Globus pallidus (tissue), 1 donor: ENCODE measurements around the gene AGBL1.
"Not testable (repeated sequence)": the region's sequence is repeated elsewhere in the genome, so short reads cannot be mapped to it uniquely, and the experiment has no call there.

ENCODE experiments used
- DNase-seq: peaks from one replicate; pipeline ENCODE4 v3.0.0-alpha.2; 2015; ENCODE audit warnings: low spot score

The AGBL1 gene

DNA sequence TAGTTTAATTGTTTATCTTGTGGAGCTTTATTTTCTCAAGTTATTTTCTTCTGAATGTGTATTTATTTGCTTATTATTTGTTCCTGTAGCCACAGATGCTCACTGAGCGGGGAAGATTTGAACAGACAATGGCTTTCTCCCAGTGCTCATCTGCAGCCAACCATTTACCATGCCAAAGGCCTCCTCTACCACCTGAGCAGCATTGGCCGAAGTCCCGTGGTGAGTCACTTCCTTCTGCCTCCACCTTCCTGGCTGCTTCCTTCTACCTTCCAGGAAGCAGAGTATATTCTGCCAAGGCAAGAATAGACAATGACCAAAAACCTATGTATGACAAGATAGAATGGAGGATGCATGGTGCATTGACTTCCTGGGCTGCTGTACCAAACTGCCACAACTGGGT is 443.1 kb downstream of the AGBL1 start:
- no peak for DNase-seq

DNA sequence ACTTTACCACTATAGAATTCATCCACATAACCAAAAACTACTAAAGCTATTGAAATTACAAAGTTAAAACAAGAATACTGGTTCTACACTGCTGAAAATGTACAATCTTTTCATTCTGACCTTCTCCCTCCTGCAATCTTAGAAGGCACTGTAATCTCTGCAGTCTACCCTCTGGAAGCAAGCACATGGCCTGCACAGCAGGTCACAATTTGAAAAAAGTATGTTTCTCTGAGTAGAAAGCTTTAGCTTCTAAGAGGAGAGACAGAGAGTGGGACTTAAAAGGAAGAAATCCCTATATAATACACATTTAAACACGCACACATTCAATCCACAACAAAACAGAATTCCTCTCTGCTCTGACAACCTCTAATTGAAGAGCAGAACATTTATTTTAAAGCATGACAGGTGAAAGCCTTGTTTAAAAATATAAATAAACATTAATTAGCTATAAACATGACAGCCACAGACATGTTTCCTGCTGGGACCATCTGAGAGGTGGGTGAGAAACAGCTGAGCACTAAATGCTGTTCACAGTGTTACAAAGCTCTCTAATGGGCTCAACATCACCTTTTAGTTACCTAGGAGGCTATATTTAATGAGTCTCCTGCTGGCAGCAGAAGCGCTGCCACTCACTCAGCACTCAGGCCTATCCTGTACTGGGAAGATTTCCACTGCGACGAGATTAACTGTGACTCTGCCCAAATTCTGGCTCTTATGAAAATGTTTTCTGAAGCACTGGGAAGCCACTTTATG is 447.4 kb downstream of the AGBL1 start:
- no peak for DNase-seq

DNA sequence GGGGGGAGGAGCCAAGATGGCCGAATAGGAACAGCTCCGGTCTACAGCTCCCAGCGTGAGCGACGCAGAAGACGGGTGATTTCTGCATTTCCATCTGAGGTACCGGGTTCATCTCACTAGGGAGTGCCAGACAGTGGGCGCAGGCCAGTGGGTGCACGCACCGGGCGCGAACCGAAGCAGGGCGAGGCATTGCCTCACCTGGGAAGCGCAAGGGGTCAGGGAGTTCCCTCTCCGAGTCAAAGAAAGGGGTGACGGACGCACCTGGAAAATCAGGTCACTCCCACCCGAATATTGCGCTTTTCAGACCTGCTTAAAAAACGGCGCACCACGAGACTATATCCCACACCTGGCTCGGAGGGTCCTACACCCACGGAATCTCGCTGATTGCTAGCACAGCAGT is 448.4 kb downstream of the AGBL1 start:
- not testable (repeated sequence) for DNase-seq

DNA sequence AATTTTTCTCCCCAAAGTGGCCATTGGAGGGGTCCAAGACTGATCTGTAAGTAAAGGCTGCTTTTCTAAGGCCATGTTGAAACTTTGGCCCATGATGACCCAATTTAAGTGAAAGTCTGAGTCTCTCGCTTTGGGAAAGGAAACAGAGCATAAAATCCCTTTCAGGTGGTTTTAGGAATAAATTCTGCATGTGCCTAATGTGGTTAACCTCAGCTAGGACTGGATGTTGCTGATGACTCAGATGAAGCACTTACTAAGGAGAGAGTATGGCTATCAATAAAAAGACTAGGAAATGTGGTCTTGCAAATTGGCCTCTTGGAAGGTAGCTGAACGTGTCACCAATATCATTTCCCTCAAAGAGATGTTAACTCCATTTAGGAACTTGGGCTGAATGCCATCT is 458.5 kb downstream of the AGBL1 start:
- no peak for DNase-seq

DNA sequence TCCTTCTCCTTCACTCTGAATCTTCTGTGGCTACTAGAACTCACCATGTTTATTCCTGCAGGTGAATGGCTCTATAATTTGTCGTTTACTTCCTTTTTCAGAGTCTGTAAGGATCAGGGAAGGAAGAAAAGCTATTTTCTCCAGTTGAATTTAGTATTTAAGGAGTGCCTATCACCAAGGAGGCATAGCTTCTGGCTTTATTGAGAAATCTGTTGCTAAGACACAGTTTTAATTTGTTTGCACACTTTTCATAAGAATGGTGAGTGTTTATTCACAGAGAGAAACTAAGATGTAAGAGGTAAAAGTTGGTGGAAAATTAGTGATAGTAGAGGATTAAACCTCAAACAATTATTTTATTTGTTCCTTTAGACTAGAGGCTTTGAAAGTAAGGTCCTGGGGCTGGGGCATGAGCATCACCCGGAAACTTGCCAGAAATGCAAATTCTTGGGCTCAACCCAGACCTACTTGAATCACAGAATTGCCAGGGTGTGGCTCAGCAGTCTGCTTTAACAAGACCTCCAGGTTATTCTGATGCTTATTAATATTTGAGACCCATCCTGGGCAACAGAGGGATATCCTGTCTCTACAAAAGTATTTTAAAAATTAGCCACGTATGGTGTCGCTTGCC is 461.3 kb downstream of the AGBL1 start:
- no peak for DNase-seq

DNA sequence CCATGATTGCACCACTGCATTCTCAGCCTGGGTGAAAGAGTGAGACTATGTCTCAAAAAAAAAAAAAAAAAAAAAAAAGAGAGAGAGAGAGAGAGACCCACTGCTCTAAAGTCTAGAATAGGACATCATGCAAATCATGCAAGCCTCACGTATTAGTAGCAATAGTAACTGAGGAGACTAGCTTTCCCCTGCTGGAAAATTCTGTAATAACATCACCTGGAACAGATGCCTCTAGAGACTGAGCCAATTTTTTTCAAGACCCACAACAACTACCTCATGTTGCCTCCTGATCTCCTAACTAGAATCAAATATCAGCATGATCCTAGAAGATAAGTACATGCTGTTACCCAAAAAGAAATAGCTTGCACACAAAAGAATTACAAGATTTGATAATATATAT is 461.9 kb downstream of the AGBL1 start:
- no peak for DNase-seq

DNA sequence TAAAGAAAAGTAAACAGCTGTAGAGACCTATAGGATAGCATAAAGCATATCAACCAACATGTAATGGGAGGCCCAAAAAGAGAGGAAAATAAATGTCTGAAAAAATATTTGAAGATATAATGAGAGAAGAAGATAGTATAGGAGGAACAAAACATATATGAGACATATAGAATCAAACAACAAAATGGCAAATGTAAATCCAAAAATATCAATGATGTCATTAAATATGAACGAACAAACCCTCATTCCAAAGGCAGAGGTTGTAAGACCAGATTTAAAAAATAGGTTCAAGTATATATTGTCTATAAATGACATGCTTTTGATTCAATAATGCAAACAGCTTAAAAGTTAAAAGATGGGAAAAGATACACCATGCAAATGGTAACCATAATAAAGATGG is 470.4 kb downstream of the AGBL1 start:
- no peak for DNase-seq

DNA sequence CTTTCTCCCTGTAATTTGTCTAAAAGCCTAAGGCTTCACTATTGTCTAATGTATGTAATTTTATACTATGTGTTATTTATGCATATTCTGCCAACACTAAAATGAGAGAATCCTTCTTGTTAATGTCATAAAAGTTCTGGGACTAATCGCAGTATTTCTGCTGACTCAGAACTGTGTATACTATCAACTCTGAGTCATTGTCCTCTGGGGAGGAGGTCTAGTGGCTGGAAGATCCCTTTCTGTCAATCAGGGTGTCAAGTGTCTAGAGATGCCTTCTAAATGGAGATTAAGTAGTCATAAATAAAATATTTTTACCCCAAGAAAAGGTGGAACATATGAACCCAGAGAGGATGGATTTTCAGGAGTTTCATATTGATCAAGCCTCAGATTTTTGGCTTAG is 473.4 kb downstream of the AGBL1 start:
- DNase-seq, result no peak

DNA sequence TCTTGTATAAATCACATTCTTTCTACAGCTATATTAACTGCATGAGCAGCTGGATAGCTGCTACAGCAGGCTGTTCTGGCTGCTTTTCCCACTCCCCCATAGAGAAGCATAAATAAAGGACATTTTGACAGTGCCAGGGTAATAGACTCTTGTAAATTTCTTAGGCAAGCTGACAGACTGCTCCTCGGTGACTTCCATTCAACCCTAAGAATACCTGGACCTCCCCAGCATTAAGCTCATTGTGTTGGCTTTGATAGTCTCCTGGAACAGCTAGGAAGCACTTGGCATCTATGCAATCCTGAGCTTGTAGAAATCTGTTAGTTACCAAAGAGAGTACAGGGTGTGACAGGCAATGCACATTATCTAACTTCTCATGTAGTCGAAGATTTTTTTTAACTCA is 475.4 kb downstream of the AGBL1 start:
- DNase-seq, result no peak

DNA sequence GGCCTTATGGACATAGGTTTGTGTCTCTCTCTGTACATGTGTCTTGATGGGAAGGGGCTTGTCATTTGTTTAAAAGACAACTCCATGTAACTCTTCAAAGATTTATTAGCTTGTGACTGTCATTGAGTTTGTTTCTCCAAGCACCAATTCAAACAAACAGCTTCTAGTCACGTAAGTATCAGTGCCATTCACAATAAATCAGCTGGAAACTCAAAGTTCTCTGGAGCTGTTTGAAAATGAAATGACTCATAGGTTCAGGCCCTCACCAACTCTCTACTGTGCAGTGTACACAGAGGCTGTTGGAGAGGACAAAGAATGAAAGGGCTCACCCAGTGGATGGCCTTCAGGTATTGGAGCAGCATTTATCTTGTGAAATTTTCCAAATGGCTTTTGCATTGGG is 476.3 kb downstream of the AGBL1 start:
- no peak for DNase-seq

DNA sequence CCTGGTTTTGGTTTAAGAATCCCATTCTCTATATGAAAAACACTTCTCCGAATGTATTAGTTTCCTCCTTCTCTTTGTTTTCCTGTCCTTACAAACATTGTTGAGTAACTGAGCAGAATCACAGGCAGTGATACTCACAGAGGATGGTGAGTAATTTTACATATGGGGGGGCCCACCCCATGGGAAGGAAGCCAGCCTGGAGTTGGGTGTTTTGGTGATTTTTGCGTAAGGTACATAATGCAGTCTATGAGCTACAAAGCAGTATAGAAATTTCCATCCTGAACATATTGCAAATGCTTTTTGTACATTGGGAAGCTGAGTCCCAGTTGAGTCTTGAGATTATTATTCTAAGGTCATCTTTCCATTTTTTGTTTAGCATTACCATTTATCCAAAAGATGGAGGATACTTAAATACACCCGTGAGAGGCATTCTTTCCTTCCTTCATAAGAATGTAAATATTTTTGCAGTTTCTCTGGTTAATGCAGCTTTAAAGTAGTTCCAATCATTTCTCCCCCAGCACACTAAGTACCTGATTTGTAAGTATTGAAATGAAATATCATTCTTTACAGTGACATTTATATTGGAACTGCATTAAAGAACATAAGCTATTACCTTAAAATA is 476.8 kb downstream of the AGBL1 start:
- no peak for DNase-seq

DNA sequence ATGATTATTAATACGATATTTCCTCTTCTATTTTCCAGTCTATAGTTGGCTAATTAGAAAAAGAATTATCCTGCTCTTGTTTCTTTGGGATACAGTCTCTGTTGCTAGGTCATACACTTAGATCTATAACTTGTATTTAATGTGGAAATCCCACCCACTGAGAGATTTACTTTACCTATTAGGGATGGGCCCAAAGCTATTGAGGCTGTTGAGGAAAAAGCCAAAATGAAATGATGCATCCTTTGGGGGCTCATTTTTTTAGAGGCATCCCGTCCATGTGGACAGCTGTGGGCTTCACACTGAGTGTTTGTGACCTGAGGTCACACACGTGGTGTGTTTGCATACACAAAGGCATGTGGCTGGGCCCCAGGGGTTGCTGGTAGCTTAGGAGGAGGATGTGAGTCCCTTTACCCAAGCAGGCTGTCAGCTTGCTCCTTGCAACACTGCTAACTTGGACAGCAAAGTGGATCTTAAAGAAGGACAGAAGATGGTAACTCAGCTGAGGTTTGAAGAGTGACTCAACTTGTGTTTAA is 477.4 kb downstream of the AGBL1 start:
- DNase-seq, result no peak

DNA sequence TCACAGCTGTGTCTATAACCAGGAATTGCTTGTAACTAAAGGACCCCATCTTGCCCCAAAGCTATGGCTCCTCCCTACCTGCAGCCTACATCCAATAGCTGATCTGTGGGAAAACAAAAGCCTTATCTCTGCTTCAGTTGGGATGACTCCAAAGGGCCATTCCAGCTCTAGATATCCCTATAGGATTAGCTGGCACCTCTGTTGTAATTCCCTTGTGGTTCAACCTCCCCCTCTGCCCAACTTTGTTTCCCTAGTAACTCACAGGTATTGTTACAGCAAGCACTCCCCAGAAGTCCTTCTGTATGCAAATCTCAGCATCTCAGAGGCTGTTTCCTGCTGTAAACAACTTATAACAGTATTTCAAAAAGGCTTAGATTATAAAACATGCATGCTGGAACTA is 478.6 kb downstream of the AGBL1 start:
- DNase-seq, result no peak

DNA sequence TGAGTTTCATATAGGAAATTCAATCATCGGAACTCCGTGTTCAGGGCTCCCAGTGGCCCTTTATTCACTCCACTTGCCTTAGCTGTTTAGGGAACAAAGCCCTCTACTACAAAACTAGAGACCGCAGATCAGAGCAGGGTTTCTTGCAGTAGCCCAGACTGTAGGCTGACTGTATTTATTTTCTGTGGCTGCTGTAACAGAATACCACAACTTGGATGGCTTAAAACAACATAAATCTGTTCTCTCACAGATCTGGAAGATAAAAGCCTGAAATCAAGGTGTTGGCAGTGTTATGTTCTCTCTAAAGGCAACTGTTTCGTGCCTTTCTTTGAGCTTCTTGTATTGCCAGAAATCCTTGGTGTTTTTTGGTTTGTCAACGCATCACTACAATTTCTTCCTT is 479.0 kb downstream of the AGBL1 start:
- no peak for DNase-seq

DNA sequence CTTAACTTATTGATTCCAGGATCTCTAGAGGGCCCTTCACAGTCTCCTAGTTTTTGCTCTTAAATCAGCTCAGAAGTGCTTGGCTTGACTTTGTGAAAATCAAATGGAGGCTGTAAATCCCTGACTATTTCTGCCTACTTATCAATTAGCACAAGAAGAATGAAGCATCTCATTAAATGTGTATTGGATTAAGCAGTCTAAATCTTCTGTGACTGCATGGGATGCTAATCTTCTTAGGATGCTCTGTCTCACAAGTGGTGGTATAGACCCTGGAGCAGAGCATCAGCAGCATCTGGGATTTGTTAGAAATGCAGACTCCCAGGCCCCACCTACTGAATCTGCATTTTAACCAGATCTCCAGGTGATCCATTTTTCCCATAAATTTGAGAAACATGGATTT is 488.7 kb downstream of the AGBL1 start:
- no peak for DNase-seq

DNA sequence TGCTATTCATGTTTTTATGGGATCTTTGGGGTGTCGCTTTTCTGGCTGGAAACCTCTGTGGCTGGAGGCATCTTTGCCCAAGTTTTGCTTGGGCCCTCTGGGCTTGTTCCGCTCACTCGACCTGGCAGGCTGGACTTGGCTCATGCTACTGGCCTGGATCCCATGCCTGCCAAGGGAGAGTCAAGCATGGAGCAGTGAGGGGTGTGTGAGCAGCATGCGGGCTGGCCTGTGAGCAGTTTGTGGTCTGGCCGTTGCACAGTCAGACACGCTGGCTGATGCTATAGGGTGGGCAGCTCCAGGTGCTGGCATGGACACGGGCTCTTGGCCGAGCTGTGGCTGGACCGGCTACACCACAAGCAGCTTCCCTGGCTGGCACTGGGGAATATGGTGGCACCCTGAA is 491.1 kb downstream of the AGBL1 start:
- no peak for DNase-seq

DNA sequence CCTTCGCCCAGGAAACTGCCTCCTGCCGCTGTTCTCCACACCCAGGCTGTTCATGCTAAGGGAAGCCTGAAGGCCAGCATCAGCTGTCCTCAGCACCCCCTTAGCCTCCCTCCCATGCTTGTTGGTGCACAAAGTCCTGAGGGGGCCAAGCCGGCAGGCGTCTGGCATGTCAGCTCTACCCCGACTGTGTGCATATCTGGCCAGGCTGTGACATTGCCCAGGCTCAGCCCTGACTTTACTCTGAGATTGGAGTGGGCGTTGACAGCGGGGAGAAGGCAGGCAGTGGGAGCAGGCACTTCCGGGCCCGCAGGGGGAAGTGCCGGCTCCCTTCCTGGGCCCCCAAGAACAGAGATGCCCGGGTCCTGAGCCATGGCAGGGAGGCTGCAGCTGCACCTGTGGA is 492.2 kb downstream of the AGBL1 start:
- no peak for DNase-seq

DNA sequence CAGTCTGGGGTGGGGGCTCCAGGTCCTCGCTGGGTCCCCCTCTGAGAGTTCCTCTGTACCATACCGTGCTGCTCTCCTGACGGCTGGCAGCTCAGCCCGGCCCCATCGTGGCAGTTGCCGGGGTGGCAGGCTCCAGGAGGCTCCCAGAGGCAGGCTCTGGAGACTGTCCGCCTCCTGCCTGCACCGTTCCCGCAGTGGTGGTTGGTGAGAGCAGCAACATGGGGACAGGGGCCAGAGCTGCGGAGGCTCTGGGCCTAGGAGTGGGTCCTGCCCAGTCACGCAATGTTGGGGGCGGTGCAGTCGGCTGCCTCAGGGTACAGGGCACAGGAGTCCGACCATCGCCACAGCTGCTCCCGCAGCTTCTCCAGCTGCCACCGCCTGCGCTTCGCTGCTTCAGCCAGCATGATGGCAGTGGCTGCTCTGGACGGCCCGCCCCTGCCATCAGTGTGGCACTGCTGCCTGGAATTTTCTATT is 492.7 kb downstream of the AGBL1 start:
- no peak for DNase-seq

DNA sequence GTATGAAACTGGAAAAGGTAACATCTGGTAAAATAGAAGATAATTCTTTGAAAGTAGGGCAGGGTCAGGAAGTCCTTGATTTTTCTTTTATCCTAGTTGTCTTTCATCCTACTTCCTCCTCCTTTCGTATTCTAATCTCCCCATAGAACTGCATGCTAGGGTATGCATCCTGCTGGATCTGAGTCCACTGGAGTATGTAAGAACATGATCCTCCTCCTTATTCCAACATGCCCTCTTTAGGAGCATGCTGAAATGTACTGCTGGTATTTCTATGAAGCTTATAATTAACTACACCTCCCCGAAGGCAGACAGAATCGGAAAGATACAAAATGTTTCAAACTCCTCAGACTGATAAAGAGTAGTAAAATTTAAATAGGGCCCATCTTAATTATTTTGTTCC is 493.8 kb downstream of the AGBL1 start:
- no peak for DNase-seq

DNA sequence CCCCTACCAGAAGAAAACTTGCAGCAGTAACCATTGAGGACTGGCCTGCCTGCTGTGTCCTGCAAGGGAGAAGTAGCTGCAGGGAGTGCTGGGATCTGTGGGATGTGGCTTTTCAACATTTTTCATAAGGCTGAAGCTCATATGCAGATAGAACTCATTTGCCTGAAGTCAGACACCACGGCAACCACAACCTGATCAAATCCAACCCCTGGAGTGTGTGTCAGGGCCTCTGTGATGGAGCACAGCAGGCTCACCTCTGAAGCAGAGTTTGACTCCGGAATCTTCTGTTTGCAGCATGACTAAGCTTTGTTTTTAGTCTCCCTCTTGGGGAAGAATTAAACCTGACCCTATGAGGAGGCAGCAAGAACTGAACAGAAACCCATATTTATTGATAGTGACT is 508.7 kb downstream of the AGBL1 start:
- DNase-seq, result no peak

DNA sequence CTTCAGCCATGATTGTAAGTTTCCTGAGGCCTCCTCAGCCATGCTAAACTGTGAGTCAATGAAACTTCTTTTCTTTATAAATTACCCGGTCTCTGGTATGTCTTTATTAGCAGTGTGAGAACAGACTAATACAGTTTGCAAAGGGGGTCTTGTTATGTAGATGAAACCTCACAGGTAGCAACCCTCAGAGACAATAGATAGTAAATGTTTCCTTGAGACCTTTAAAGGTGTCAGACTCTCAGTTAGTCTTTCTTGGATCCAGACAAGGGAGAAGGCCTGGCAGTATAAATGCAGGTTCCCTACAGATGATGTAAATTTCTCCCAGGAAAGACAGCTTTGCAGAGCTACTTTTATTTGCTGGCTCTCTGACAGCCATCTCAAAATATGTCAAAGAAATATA is 510.8 kb downstream of the AGBL1 start:
- no peak for DNase-seq

DNA sequence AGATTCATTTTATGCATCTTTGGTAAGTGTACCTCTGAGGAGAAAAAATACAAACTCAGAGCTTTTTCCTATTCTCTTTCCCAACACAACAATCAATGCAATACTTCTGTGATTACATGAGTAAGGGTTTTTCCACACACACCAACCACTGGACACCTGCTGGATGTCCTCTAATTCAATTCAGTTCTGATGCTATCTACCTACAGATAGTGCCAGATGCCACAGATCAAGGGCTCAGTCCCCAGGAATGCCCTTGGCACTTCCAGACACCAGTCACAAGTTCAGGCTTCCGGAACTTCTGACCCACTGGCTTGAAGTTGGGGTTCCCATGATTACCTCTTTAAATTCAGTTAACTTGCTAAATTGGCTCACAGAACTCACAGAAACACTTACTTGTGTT is 511.5 kb downstream of the AGBL1 start:
- DNase-seq, result no peak

DNA sequence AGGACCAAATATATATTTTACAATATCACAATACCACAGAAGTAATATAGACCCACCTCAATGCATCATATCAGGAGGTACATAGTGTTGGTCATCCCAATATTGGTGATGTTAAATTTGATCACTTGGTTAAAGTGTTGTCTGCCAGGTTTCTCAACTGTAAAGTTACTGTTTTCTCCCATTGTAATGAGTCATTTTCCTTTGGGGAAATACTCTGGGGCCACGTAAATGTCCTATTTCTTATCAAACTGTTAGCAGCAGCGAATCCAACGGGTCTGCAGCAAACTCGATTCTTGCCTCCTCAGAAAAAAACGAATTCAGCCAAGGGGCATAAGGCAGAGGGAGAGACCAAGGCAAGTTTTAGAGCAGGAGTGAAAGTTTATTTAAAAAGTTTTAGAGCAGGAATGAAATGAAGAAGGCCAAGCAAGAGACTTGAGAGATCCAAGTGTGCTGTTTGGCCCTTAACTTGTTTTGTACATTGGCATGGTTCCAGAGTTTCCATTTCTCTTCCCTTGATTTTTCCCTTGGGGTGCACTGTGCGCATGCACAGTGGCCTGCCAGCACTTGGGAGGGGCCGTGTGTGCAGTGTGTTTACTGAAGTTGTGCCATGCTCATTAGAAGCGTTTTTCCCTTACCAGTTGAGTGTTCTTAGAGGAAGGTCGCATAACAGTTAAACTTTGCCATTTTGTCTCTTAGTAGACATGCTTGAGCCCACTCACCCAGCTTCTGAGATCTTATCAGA is 512.5 kb downstream of the AGBL1 start:
- no peak for DNase-seq
